D721Med (cell line): ENCODE measurements around the gene UTS2.

ENCODE experiments used
- DNase-seq: peaks from one replicate; pipeline ENCODE4 v3.0.0; 2011; ENCODE audit warnings: low spot score; ENCODE audit not compliant: insufficient read length
- FAIRE-seq: peaks from 2 replicates; lab custom pipeline; 2011; peaks lifted over from hg19 to GRCh38; lab: Jason Lieb, UNC
- CTCF ChIP-seq: IDR thresholded peaks from 2 replicates; pipeline ENCODE4 v1.5.1; 2012; ENCODE audit warnings: mild to moderate bottlenecking, control low read depth; ENCODE audit not compliant: insufficient read depth; ENCODE audit errors: missing control alignments

The UTS2 gene

GRCh38 chr1:7862211-7863060 lies 9.6 kb upstream of the UTS2 start:
- no peak for DNase-seq
- no peak for FAIRE-seq
- no peak for TF ChIP-seq CTCF

DNA sequence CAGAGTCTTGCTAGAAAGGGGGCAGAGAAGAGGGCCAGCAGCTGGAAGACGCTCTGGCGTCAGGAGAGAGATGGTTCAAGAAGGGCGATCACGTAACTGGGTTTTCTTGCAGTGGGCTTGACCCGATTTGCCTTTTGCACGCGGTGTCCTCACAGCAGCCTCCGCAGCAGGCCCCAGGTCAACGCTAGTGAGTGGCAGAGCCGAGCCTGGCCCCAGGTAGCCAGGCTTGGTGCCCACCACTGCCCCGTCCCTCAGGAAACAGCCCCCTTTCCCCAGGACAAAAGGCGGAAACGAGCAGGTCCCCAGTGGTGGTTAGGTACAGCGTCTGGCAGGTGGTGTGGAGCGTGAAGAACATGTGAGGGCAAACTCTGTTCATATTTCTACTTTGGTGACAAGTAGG lies 8.6 kb upstream of the UTS2 start:
- TF ChIP-seq CTCF, result no peak
- FAIRE-seq, result no peak
- DNase-seq, result no peak

DNA sequence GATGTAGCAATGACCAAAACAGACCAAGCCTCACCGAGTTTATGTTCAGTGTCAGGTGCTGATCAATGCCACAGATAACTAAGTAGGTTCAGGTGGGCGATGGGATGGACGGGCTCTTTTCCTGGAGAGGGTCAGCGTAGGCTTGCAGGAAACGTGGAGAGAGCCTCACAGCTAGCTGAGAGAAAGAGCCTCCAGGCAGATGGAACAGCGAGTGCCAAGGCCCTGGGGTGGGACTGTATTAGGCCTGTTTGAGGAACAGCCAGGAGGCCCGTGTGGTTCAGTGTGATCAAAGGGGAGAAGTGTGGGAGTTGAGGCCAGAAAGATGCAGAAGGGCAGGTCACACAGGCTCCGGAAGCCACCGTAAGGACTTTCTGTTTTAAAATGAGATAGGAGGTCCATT lies 7.3 kb upstream of the UTS2 start:
- no peak for TF ChIP-seq CTCF
- FAIRE-seq (no peak), DNase-seq (no peak)

GRCh38 chr1:7859406-7859805 lies 6.5 kb upstream of the UTS2 start:
- no peak for FAIRE-seq
- TF ChIP-seq CTCF, result no peak
- no peak for DNase-seq

GRCh38 chr1:7857985-7858384 lies 5.1 kb upstream of the UTS2 start:
- no peak for DNase-seq
- TF ChIP-seq CTCF, result no peak
- no peak for FAIRE-seq

GRCh38 chr1:7857000-7857399 lies 4.1 kb upstream of the UTS2 start:
- no peak for DNase-seq

More at GRCh38 chr1:7857000-7857399, 4.1 kb upstream of the UTS2 start:
- no peak for TF ChIP-seq CTCF
- no peak for FAIRE-seq
